ENCODE results near the gene ARID3C. TPM values are rescaled to one million over a fixed set of nuclear protein-coding genes. Genes with fewer than 3 reads are reported as not detected.

ARID3C gene
- total and polyA plus RNA-seq, 10 of the 15 experiments (the other 5 are each of a cell fraction or from before 2014, with no cell fraction given): not detected

GRCh38 chr9:34646211-34647083 lies 17.6 kb upstream of the ARID3C start, which contains the start of gene GALT (continued):
- TF ChIP-seq, protein P1, sequence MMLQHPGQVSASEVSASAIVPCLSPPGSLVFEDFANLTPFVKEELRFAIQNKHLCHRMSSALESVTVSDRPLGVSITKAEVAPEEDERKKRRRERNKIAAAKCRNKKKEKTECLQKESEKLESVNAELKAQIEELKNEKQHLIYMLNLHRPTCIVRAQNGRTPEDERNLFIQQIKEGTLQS (IDR thresholded peaks at IDR 0.05; ENCODE audit: borderline replicate concordance, extremely low read depth, low read depth, low read length): peak; percentile 90
- TF ChIP-seq SUZ12 (IDR thresholded peaks at IDR 0.05; ENCODE audit: unreplicated experiment) (no peak), IRF3 (IDR thresholded peaks at IDR 0.05) (peak; percentile 75; the same call in 1 of the 2 replicates), EP300 (IDR thresholded peaks at IDR 0.05; ENCODE audit: borderline replicate concordance in 1 of 2, control insufficient read depth in 1 of 2, low read depth in 2 of 2, low read length in 2 of 2) (no peak), ZNF622 (IDR thresholded peaks at IDR 0.05) (no peak), BMI1 (IDR thresholded peaks at IDR 0.05; ENCODE audit: borderline replicate concordance) (no peak), RBBP5 (conservative IDR thresholded peaks at IDR 0.05) (no peak), DPF2 (IDR thresholded peaks at IDR 0.05) (peak; percentile 31), CHD1 (IDR thresholded peaks at IDR 0.05; ENCODE audit: low read depth, low read length) (no peak), SP1 (IDR thresholded peaks at IDR 0.05; ENCODE audit: low read depth, low read length) (peak; percentile 61), RFX5 (IDR thresholded peaks at IDR 0.05; ENCODE audit: low read depth, low read length) (no peak), YY1 (IDR thresholded peaks at IDR 0.05; ENCODE audit: low read depth, low read length) (peak; percentile 85)
- TF ChIP-seq, protein P2, sequence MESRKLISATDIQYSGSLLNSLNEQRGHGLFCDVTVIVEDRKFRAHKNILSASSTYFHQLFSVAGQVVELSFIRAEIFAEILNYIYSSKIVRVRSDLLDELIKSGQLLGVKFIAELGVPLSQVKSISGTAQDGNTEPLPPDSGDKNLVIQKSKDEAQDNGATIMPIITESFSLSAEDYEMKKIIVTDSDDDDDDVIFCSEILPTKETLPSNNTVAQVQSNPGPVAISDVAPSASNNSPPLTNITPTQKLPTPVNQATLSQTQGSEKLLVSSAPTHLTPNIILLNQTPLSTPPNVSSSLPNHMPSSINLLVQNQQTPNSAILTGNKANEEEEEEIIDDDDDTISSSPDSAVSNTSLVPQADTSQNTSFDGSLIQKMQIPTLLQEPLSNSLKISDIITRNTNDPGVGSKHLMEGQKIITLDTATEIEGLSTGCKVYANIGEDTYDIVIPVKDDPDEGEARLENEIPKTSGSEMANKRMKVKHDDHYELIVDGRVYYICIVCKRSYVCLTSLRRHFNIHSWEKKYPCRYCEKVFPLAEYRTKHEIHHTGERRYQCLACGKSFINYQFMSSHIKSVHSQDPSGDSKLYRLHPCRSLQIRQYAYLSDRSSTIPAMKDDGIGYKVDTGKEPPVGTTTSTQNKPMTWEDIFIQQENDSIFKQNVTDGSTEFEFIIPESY (IDR thresholded peaks at IDR 0.05): no peak
- TF ChIP-seq, protein P3, sequence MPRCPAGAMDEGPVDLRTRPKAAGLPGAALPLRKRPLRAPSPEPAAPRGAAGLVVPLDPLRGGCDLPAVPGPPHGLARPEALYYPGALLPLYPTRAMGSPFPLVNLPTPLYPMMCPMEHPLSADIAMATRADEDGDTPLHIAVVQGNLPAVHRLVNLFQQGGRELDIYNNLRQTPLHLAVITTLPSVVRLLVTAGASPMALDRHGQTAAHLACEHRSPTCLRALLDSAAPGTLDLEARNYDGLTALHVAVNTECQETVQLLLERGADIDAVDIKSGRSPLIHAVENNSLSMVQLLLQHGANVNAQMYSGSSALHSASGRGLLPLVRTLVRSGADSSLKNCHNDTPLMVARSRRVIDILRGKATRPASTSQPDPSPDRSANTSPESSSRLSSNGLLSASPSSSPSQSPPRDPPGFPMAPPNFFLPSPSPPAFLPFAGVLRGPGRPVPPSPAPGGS (IDR thresholded peaks at IDR 0.05; ENCODE audit: borderline replicate concordance, insufficient read depth, low read depth, low read length, poor library complexity, severe bottlenecking): no peak
- TF ChIP-seq, protein P4, sequence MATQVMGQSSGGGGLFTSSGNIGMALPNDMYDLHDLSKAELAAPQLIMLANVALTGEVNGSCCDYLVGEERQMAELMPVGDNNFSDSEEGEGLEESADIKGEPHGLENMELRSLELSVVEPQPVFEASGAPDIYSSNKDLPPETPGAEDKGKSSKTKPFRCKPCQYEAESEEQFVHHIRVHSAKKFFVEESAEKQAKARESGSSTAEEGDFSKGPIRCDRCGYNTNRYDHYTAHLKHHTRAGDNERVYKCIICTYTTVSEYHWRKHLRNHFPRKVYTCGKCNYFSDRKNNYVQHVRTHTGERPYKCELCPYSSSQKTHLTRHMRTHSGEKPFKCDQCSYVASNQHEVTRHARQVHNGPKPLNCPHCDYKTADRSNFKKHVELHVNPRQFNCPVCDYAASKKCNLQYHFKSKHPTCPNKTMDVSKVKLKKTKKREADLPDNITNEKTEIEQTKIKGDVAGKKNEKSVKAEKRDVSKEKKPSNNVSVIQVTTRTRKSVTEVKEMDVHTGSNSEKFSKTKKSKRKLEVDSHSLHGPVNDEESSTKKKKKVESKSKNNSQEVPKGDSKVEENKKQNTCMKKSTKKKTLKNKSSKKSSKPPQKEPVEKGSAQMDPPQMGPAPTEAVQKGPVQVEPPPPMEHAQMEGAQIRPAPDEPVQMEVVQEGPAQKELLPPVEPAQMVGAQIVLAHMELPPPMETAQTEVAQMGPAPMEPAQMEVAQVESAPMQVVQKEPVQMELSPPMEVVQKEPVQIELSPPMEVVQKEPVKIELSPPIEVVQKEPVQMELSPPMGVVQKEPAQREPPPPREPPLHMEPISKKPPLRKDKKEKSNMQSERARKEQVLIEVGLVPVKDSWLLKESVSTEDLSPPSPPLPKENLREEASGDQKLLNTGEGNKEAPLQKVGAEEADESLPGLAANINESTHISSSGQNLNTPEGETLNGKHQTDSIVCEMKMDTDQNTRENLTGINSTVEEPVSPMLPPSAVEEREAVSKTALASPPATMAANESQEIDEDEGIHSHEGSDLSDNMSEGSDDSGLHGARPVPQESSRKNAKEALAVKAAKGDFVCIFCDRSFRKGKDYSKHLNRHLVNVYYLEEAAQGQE (IDR thresholded peaks at IDR 0.05; ENCODE audit: low read depth, low read length): no peak
- TF ChIP-seq, protein P5, sequence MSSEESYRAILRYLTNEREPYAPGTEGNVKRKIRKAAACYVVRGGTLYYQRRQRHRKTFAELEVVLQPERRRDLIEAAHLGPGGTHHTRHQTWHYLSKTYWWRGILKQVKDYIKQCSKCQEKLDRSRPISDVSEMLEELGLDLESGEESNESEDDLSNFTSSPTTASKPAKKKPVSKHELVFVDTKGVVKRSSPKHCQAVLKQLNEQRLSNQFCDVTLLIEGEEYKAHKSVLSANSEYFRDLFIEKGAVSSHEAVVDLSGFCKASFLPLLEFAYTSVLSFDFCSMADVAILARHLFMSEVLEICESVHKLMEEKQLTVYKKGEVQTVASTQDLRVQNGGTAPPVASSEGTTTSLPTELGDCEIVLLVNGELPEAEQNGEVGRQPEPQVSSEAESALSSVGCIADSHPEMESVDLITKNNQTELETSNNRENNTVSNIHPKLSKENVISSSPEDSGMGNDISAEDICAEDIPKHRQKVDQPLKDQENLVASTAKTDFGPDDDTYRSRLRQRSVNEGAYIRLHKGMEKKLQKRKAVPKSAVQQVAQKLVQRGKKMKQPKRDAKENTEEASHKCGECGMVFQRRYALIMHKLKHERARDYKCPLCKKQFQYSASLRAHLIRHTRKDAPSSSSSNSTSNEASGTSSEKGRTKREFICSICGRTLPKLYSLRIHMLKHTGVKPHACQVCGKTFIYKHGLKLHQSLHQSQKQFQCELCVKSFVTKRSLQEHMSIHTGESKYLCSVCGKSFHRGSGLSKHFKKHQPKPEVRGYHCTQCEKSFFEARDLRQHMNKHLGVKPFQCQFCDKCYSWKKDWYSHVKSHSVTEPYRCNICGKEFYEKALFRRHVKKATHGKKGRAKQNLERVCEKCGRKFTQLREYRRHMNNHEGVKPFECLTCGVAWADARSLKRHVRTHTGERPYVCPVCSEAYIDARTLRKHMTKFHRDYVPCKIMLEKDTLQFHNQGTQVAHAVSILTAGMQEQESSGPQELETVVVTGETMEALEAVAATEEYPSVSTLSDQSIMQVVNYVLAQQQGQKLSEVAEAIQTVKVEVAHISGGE (CRISPR knock-in tag; IDR thresholded peaks at IDR 0.05): no peak
